Measurements from ENCODE around the gene SLC10A2. TPM values are rescaled to one million over a fixed set of nuclear protein-coding genes. Genes with fewer than 3 reads are reported as not detected.

SLC10A2 gene
- polyA plus RNA-seq, 3 donors, result not detected

GRCh38 chr13:103029798-103030197, 36.4 kb downstream of the SLC10A2 start:
- H4K20me1 ChIP-seq (ENCODE audit: insufficient read depth, low read length), result no peaks in the 10 kb centered on the region
- H3K4me1 ChIP-seq (ENCODE audit: control insufficient read depth in 1 of 2, insufficient read depth in 2 of 2, low read length in 2 of 2), result no peaks in the 10 kb centered on the region
- no peak overlapping the region for H3K4me3 ChIP-seq (replicated peaks in 1 of 3; ENCODE audit: low read depth in 2 of 3, low read length in 3 of 3)
- TF ChIP-seq CTCF (IDR thresholded peaks at IDR 0.05), result no peak
- no peak for DNase-seq
- Mint-ChIP-seq H3K4me3 (no peak overlapping the region), H3K36me3 (no peaks in the 10 kb centered on the region), H3K4me1 (no peaks in the 10 kb centered on the region), H3K27ac (no peak overlapping the region), H3K9me3 (peaks cover 5 to 22% (median 8%) of the 10 kb centered on the region in 7 donors), H3K27me3 (ENCODE audit: low read depth in 3 of 3) (peaks cover 0 to 2% (median 0%) of the 10 kb centered on the region in 3 donors)
- no peaks in the 10 kb centered on the region for H3K27me3 ChIP-seq (ENCODE audit: control insufficient read depth in 2 of 2, insufficient read depth in 2 of 2, low read length in 2 of 2)
- H3K79me2 ChIP-seq (ENCODE audit: insufficient read depth, low read length), result no peaks in the 10 kb centered on the region
- WGBS (ENCODE audit: insufficient coverage), result 93% methylated on average over 2 of the region's 2 CpGs
- intact Hi-C loops (cut with micrococcal nuclease), result no loop called here
- no peaks in the 10 kb centered on the region for H3K36me3 ChIP-seq (replicated peaks in 1 of 2; ENCODE audit: control insufficient read depth in 1 of 2, insufficient read depth in 2 of 2, low read length in 2 of 2)
- H2AFZ ChIP-seq (ENCODE audit: insufficient read depth, low read depth, low read length, poor library complexity, severe bottlenecking), result no peak overlapping the region
- H3K9ac ChIP-seq (ENCODE audit: insufficient read depth, low read length, poor library complexity, severe bottlenecking), result no peak overlapping the region
- H3K9me3 ChIP-seq (replicated peaks in 1 of 2; ENCODE audit: control insufficient read depth in 1 of 2, insufficient read depth in 1 of 2, low read length in 2 of 2), result peaks cover 15 to 20% of the 10 kb centered on the region in 2 donors
- H3K4me2 ChIP-seq (replicated peaks; ENCODE audit: extremely low read depth, low read length, poor library complexity, severe bottlenecking), result no peak overlapping the region
- H3K27ac ChIP-seq (ENCODE audit: low read depth in 1 of 2, low read length in 2 of 2), result no peak overlapping the region

GRCh38 chr13:103022336-103022735, 43.9 kb downstream of the SLC10A2 start:
- H3K4me1 Mint-ChIP-seq, result no peaks in the 10 kb centered on the region
- H3K36me3 Mint-ChIP-seq, result no peaks in the 10 kb centered on the region
- no peaks in the 10 kb centered on the region for H3K79me2 ChIP-seq (ENCODE audit: insufficient read depth, low read length)
- DNase-seq, result no peak
- no peaks in the 10 kb centered on the region for H4K20me1 ChIP-seq (ENCODE audit: insufficient read depth, low read length)
- no peak overlapping the region for H3K4me3 ChIP-seq (replicated peaks in 1 of 3; ENCODE audit: low read depth in 2 of 3, low read length in 3 of 3)
- 96% methylated on average over 2 of the region's 3 CpGs for WGBS (ENCODE audit: insufficient coverage)
- intact Hi-C loops (cut with micrococcal nuclease), result no loop called here
- no peaks in the 10 kb centered on the region for H3K36me3 ChIP-seq (replicated peaks in 1 of 2; ENCODE audit: control insufficient read depth in 1 of 2, insufficient read depth in 2 of 2, low read length in 2 of 2)
- H3K27ac Mint-ChIP-seq, result no peak overlapping the region
- no peak for TF ChIP-seq CTCF (IDR thresholded peaks at IDR 0.05)
- H3K9ac ChIP-seq (ENCODE audit: insufficient read depth, low read length, poor library complexity, severe bottlenecking), result no peak overlapping the region
- peaks cover 1 to 14% (median 6%) of the 10 kb centered on the region in 7 donors for H3K9me3 Mint-ChIP-seq
- no peak overlapping the region for H3K4me2 ChIP-seq (replicated peaks; ENCODE audit: extremely low read depth, low read length, poor library complexity, severe bottlenecking)
- no peaks in the 10 kb centered on the region for H3K4me1 ChIP-seq (ENCODE audit: control insufficient read depth in 1 of 2, insufficient read depth in 2 of 2, low read length in 2 of 2)
- H3K27me3 Mint-ChIP-seq (ENCODE audit: low read depth in 3 of 3), result peaks cover 0 to 3% (median 1%) of the 10 kb centered on the region in 3 donors
- no peak overlapping the region for H2AFZ ChIP-seq (ENCODE audit: insufficient read depth, low read depth, low read length, poor library complexity, severe bottlenecking)
- H3K27me3 ChIP-seq (ENCODE audit: control insufficient read depth in 2 of 2, insufficient read depth in 2 of 2, low read length in 2 of 2), result no peaks in the 10 kb centered on the region
- peaks cover 4 to 8% of the 10 kb centered on the region in 2 donors for H3K9me3 ChIP-seq (replicated peaks in 1 of 2; ENCODE audit: control insufficient read depth in 1 of 2, insufficient read depth in 1 of 2, low read length in 2 of 2)
- no peak overlapping the region for H3K27ac ChIP-seq (ENCODE audit: low read depth in 1 of 2, low read length in 2 of 2)
- H3K4me3 Mint-ChIP-seq, result no peak overlapping the region

Data from CD14-positive monocyte (primary cell).